A673 (cell line): Measurements from ENCODE around the gene NR5A1.

Experiments used
- CTCF ChIP-seq: fragments of 300-800, 200-600 bp; sonication (generic); conservative IDR thresholded peaks from 2 replicates; pipeline ENCODE4 v1.5.1; 2017; ENCODE audit warnings: low read depth, mild to moderate bottlenecking, antibody characterized with exemption, low read length, moderate library complexity, mixed read lengths
- EZH2 ChIP-seq: fragments of 200-600 bp; sonication (generic); IDR thresholded peaks from 2 replicates; pipeline ENCODE4 v1.6.1; 2017; ENCODE audit warnings: borderline replicate concordance, low read depth, mild to moderate bottlenecking, mixed read lengths, antibody characterized with exemption, low read length; ENCODE audit not compliant: poor library complexity, severe bottlenecking

GRCh38 chr9:124506433-124506832, 766 bp downstream of the NR5A1 start:
- TF ChIP-seq CTCF (no peak), EZH2 (no peak)
